ENCODE data around the gene ZDHHC4. TPM values are rescaled to one million over a fixed set of nuclear protein-coding genes. Genes with fewer than 3 reads are reported as not detected.

Gene ZDHHC4
- total and polyA plus RNA-seq, 2 of the 13 experiments (the other 11 are each of a cell fraction or from before 2014, with no cell fraction given), result 83.2 to 188 TPM

GRCh38 chr7:6619961-6620360, 42.7 kb downstream of the ZDHHC4 start (continued):
- TF ChIP-seq MYPOP (CRISPR knock-in tag; IDR thresholded peaks at IDR 0.05) (no peak), GRHL1 (CRISPR knock-in tag; conservative IDR thresholded peaks at IDR 0.05) (no peak)

GRCh38 chr7:6621195-6622133, 44.2 kb downstream of the ZDHHC4 start:
- Histone ChIP-seq H3K4me2 (ENCODE audit: low read depth, low read length) (no peak overlapping the region), H3K36me3 (replicated peaks in 1 of 2; ENCODE audit: control insufficient read depth in 1 of 2, insufficient read depth in 2 of 2, low read length in 2 of 2) (peaks cover 3 to 8% of the 10 kb centered on the region in 2 experiments; a peak in 4 of 5 replicates), H3K9ac (ENCODE audit: insufficient read depth, low read depth, low read length) (no peak overlapping the region), H3K9me3 (ENCODE audit: low read length) (no peaks in the 10 kb centered on the region), H2AFZ (ENCODE audit: low read length) (no peak overlapping the region), H3K27me3 (ENCODE audit: control insufficient read depth in 1 of 2, insufficient read depth in 2 of 2, low read length in 2 of 2) (no peaks in the 10 kb centered on the region), H4K20me1 (ENCODE audit: insufficient read depth, low read length) (no peaks in the 10 kb centered on the region), H3K27ac (ENCODE audit: extremely low read length, insufficient read depth, low read length) (no peak overlapping the region), H3K4me1 (ENCODE audit: insufficient read depth, low read length) (peaks cover 3% of the 10 kb centered on the region; the same call in 1 of the 2 replicates), H3K79me2 (ENCODE audit: insufficient read depth, low read length) (no peaks in the 10 kb centered on the region), H3K4me3 (replicated peaks in 1 of 3; ENCODE audit: insufficient read depth in 1 of 3, low read depth in 2 of 3, low read length in 3 of 3) (no peak overlapping the region)
- no peak for FAIRE-seq
- WGBS (ENCODE audit: low lambda C conversion rate), result 90% methylated on average over 15 of the region's 20 CpGs
- ChIA-PET POLR2A (no interaction called here), CTCF (ENCODE audit: low intra/inter-chr PET ratio, low total read pairs) (no interaction called here)
- intact Hi-C loops (cut with micrococcal nuclease; ENCODE audit: unreplicated experiment), result no loop called here
- ATAC-seq, result peak; percentile 68
- DNase-seq (ENCODE audit: low spot score), result no peak
- in situ Hi-C loops (cut with HindIII; ENCODE audit: extremely low pct_ligation_motif_present, low pct_unique_long_range_greater_than_20kb), result no loop called here
- no TSS peak for BruUV-seq (replicated peaks)
- TF ChIP-seq EP300 (IDR thresholded peaks at IDR 0.05; ENCODE audit: low read depth in 2 of 2, low read length in 2 of 2) (peak in 1 of 2 experiments; percentile 87; a peak in 1 of 4 replicates), EP300 (CRISPR knock-in tag; IDR thresholded peaks at IDR 0.05; ENCODE audit: borderline replicate concordance) (no peak), ZNF354B (CRISPR knock-in tag; IDR thresholded peaks at IDR 0.05) (no peak), ZNF12 (CRISPR knock-in tag; IDR thresholded peaks at IDR 0.05) (no peak), CEBPB (IDR thresholded peaks at IDR 0.05; ENCODE audit: borderline replicate concordance, low read depth, low read length) (peak; percentile 46; the same call in 1 of the 2 replicates), PRDM15 (CRISPR knock-in tag; IDR thresholded peaks at IDR 0.05) (peak; percentile 96), CEBPG (CRISPR knock-in tag; IDR thresholded peaks at IDR 0.05) (peak; percentile 52)
